Activated CD8-positive, alpha-beta memory T cell treated with anti-CD3 and anti-CD28 coated beads for 36 hours (primary cell): ENCODE results near the gene SYF2. TPM values are rescaled to one million over a fixed set of nuclear protein-coding genes. Genes with fewer than 3 reads are reported as not detected.
"Not testable (repeated sequence)": the region's sequence is repeated elsewhere in the genome, so short reads cannot be mapped to it uniquely, and the experiment has no call there.

ENCODE experiments used
- CTCF ChIA-PET: fragments of 350-600 bp; sonication (Branson Sonifier 250); formaldehyde crosslinking; loops from one replicate; lab custom pipeline; 2021; ENCODE audit warnings: antibody characterized with exemption; lab: Charles Lee
- POLR2A ChIA-PET: fragments of 350-600 bp; sonication (Branson Sonifier 250); formaldehyde crosslinking; loops from one replicate; lab custom pipeline; 2021; ENCODE audit warnings: antibody characterized with exemption; lab: Charles Lee
- total RNA-seq, 2 experiments: library from RNA; stranded (reverse); gene quantifications; one replicate each; pipeline ENCODE4 v1.2.3, GENCODE V29; 2021

The SYF2 gene
- total RNA-seq, 2 experiments from 2014 or later = 30.6 to 33.7 TPM

GRCh38 chr1:25194054-25194453, 38.2 kb downstream of the SYF2 start:
- ChIA-PET CTCF (interaction anchor here (0.7 kb wide), 1 partner anchor 459 kb away, joined by 3 read pairs; no protein-coding TSS in a partner anchor), POLR2A (no interaction called here)

- CTCF ChIA-PET = interaction anchor here (1.0 kb wide), 1 partner anchor 14 kb away, joined by 3 read pairs; no protein-coding TSS in a partner anchor
- POLR2A ChIA-PET = no interaction called here
These were observed 39.1 kb downstream of the SYF2 start for GRCh38 chr1:25193229-25193628.

GRCh38 chr1:25192154-25192553, 40.1 kb downstream of the SYF2 start:
- CTCF ChIA-PET = interaction anchor here (1.0 kb wide), 1 partner anchor 14 kb away, joined by 3 read pairs; no protein-coding TSS in a partner anchor
- POLR2A ChIA-PET = no interaction called here

GRCh38 chr1:25190260-25190659, 42.0 kb downstream of the SYF2 start:
- ChIA-PET CTCF (no interaction called here), POLR2A (no interaction called here)

GRCh38 chr1:25187904-25188303, 44.4 kb downstream of the SYF2 start:
- POLR2A ChIA-PET, CTCF ChIA-PET: not testable (repeated sequence)

- ChIA-PET CTCF (no interaction called here), POLR2A (no interaction called here)
These were observed 45.2 kb downstream of the SYF2 start for GRCh38 chr1:25187077-25187476.

GRCh38 chr1:25186161-25187007, 45.9 kb downstream of the SYF2 start:
- ChIA-PET POLR2A (no interaction called here), CTCF (interaction anchor here (0.5 kb wide), 1 partner anchor 16 kb away, joined by 3 read pairs; no protein-coding TSS in a partner anchor)

- CTCF ChIA-PET = interaction anchor here (0.5 kb wide), 1 partner anchor 15 kb away, joined by 3 read pairs; no protein-coding TSS in a partner anchor
- POLR2A ChIA-PET = no interaction called here
These were observed 46.7 kb downstream of the SYF2 start for GRCh38 chr1:25185409-25186160.

- ChIA-PET POLR2A (no interaction called here), CTCF (interaction anchor here (0.7 kb wide), 1 partner anchor 931 kb away, joined by 3 read pairs; no protein-coding TSS in a partner anchor)
These were observed 48.1 kb downstream of the SYF2 start for GRCh38 chr1:25184001-25184762.

GRCh38 chr1:25183126-25183980, 48.9 kb downstream of the SYF2 start:
- ChIA-PET CTCF (no interaction called here), POLR2A (no interaction called here)

- ChIA-PET CTCF (no interaction called here), POLR2A (no interaction called here)
These were observed 49.7 kb downstream of the SYF2 start for GRCh38 chr1:25182629-25183028.

- CTCF ChIA-PET = no interaction called here
- POLR2A ChIA-PET = no interaction called here
These were observed 51.3 kb downstream of the SYF2 start for GRCh38 chr1:25180996-25181395.

- ChIA-PET CTCF (interaction anchor here (1.0 kb wide), 1 partner anchor 14 kb away, joined by 3 read pairs; no protein-coding TSS in a partner anchor), POLR2A (no interaction called here)
These were observed 53.3 kb downstream of the SYF2 start for GRCh38 chr1:25178917-25179561.

- ChIA-PET POLR2A (no interaction called here), CTCF (no interaction called here)
These were observed 57.3 kb downstream of the SYF2 start for GRCh38 chr1:25174730-25175612.

GRCh38 chr1:25174363-25174729, 58.0 kb downstream of the SYF2 start:
- CTCF ChIA-PET = interaction anchor here (0.6 kb wide), 1 partner anchor 370 kb away, joined by 3 read pairs; no protein-coding TSS in a partner anchor
- POLR2A ChIA-PET = no interaction called here

- ChIA-PET CTCF (interaction anchor here (0.6 kb wide), 1 partner anchor 369 kb away, joined by 3 read pairs; no protein-coding TSS in a partner anchor), POLR2A (no interaction called here)
These were observed 58.4 kb downstream of the SYF2 start for GRCh38 chr1:25173809-25174340.
